HUES64 (cell line): ENCODE measurements around the gene OLAH.

ENCODE experiments used
- H3K27ac ChIP-seq: 2 replicates; pipeline ENCODE4 v1.7.0; 2013; ENCODE audit warnings: low read depth, low read length, inconsistent platforms
- H3K27me3 ChIP-seq: 2 replicates; pipeline ENCODE4 v1.6.1; 2013; ENCODE audit warnings: mild to moderate bottlenecking, low read length; ENCODE audit not compliant: insufficient read depth
- H3K36me3 ChIP-seq: 2 replicates; pipeline ENCODE4 v1.6.1; 2013; ENCODE audit warnings: mild to moderate bottlenecking, low read length; ENCODE audit not compliant: insufficient read depth
- H3K4me1 ChIP-seq: 2 replicates; pipeline ENCODE4 v1.6.1; 2013; ENCODE audit warnings: mild to moderate bottlenecking, low read length, moderate library complexity; ENCODE audit not compliant: insufficient read depth
- H3K4me3 ChIP-seq: 2 replicates; pipeline ENCODE4 v1.5.1; 2013; ENCODE audit warnings: mild to moderate bottlenecking, low read length, moderate library complexity
- H3K9ac ChIP-seq: 2 replicates; pipeline ENCODE4 v1.6.1; 2013; ENCODE audit warnings: mild to moderate bottlenecking, low read depth, low read length
- H3K9me3 ChIP-seq: 2 replicates; pipeline ENCODE4 v1.6.1; 2013; ENCODE audit warnings: low read depth, low read length; ENCODE audit not compliant: insufficient read depth
- WGBS: fragments of 150-250, 120-280 bp; methylation state at CpG from one replicate; pipeline ENCODE4 v1.1.7; 2013; ENCODE audit warnings: missing lambda C conversion rate; 5-methylcytosine and 5-hydroxymethylcytosine counted together

The OLAH gene

DNA sequence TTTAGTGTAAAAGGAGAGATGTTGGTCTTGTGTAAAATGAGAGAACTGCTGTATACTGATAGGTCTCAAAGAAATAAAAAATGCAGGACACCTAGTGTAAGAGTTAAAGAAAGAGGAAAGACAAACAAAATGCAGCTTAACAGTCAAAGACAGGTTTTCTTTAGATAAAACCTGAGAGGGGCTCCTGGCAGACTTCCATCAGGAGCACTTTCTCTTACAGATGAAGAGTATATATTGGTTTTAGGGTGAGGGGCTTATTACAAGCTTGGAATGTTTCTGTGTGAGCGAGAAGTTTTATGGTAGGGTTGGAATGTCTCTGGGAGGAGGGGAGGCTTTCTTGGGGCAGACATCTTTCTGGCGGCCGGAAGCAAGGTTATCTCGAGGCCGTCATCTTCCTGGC lies 28.6 kb downstream of the OLAH start:
- no peak overlapping the region for H3K4me3 ChIP-seq
- WGBS: 95% methylated on average over 5 of the region's 5 CpGs
- no peak overlapping the region for H3K9ac ChIP-seq
- H3K9me3 ChIP-seq: peaks cover 27% of the 10 kb centered on the region
- 0 out of 2 replicates have a peak, but pooled peaks cover 4% of the 10 kb centered on the region for H3K36me3 ChIP-seq
- H3K27me3 ChIP-seq: no peaks in the 10 kb centered on the region
- no peak overlapping the region for H3K27ac ChIP-seq
- no peaks in the 10 kb centered on the region for H3K4me1 ChIP-seq

DNA sequence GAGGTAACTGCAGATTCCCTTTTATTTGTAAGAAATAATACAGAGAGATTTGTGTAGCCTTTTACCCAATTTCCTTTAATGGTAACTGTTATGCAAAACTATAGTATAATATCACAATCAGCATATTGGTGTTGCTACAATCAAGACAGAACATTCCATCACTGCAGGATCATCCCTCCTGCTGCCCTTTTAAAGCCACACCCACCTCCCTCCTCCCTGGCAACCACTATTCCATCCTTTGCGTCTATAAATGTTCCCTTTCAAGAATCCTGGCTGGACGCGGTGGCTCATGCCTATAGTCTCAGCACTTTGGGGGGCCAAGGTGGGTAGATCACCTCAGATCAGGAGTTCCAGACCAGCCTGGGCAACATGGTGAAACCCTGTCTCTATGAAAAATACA lies 31.7 kb downstream of the OLAH start:
- Histone ChIP-seq H3K27me3 (no peaks in the 10 kb centered on the region), H3K9me3 (peaks cover 27% of the 10 kb centered on the region), H3K36me3 (0 out of 2 replicates have a peak, but pooled peaks cover 4% of the 10 kb centered on the region), H3K4me3 (no peak overlapping the region), H3K27ac (no peak overlapping the region), H3K9ac (no peak overlapping the region), H3K4me1 (no peaks in the 10 kb centered on the region)
- 90% methylated on average over 3 of the region's 3 CpGs for WGBS

DNA sequence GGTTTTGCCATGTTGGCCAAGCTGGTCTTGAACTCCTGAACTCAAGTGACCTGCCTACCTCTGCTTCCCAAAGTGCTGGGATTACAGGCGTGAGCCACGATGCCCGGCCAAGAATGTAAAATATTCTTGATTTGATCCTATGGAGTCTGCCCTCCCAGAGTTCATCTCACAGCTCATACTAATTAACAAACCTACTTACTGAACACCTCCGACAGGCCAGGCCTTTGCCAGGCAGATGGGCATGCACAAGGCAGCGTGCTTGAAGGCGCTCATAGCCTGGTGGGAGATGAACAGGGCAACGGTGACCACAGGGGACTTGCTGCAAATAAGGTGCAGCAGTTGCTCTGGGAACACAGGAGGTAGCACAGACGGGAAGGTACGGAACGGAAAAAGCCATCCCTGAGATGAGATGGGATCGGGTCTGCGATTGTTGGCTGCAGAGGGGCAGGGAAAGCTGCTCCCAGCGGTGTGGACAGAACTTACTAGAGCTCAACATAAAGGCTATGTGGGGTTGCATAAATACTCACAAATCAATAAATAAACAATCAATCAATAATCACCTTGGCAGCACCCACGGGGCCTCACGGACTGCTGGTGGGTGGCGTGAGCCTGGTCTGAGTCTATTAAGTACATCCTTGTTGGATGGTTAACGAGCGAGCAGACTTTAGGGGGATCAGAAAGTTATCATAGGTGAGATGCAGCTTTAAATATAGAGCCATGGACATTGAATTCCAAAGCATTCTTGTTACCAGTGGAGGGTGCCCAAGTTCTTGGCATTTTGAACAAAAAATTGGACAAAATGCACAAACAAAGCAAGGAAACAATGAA lies 40.1 kb downstream of the OLAH start:
- Histone ChIP-seq H3K27ac (peak overlapping the region; percentile 69; the same call in 1 of the 2 replicates), H3K27me3 (no peaks in the 10 kb centered on the region), H3K4me1 (peaks cover 6% of the 10 kb centered on the region; the same call in 1 of the 2 replicates), H3K9me3 (no peaks in the 10 kb centered on the region), H3K36me3 (no peaks in the 10 kb centered on the region), H3K4me3 (peak overlapping the region; percentile 38; the same call in 1 of the 2 replicates), H3K9ac (peak overlapping the region; percentile 51)
- 93% methylated on average over 18 of the region's 18 CpGs for WGBS

DNA sequence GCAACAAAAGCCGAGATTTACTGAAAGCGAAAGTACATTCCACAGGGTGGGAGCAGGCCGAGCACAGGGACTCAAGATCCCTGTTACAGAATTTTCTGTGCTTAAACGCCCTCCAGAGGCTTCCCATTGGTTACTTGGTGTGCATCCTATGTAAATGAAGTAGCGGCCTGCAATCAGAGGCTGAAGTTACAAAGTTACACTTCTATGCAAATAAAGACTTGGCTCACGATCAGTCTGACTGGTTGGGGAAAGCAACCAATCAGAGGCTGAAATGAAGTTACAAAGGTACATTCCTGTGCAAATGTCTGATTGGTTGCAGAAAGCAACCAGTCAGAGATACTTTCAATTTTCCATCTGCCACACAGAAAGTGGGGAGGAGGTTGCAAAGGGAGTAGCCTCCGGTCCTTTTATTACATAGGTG lies 40.8 kb downstream of the OLAH start:
- peaks cover 6% of the 10 kb centered on the region; the same call in 1 of the 2 replicates for H3K4me1 ChIP-seq
- no peaks in the 10 kb centered on the region for H3K27me3 ChIP-seq
- peak overlapping the region; percentile 38; the same call in 1 of the 2 replicates for H3K4me3 ChIP-seq
- no peaks in the 10 kb centered on the region for H3K9me3 ChIP-seq
- peak overlapping the region; percentile 51; the same call in 1 of the 2 replicates for H3K9ac ChIP-seq
- H3K27ac ChIP-seq: peak overlapping the region; percentile 69; the same call in 1 of the 2 replicates
- WGBS: 63% methylated on average over 7 of the region's 7 CpGs
- H3K36me3 ChIP-seq: no peaks in the 10 kb centered on the region

DNA sequence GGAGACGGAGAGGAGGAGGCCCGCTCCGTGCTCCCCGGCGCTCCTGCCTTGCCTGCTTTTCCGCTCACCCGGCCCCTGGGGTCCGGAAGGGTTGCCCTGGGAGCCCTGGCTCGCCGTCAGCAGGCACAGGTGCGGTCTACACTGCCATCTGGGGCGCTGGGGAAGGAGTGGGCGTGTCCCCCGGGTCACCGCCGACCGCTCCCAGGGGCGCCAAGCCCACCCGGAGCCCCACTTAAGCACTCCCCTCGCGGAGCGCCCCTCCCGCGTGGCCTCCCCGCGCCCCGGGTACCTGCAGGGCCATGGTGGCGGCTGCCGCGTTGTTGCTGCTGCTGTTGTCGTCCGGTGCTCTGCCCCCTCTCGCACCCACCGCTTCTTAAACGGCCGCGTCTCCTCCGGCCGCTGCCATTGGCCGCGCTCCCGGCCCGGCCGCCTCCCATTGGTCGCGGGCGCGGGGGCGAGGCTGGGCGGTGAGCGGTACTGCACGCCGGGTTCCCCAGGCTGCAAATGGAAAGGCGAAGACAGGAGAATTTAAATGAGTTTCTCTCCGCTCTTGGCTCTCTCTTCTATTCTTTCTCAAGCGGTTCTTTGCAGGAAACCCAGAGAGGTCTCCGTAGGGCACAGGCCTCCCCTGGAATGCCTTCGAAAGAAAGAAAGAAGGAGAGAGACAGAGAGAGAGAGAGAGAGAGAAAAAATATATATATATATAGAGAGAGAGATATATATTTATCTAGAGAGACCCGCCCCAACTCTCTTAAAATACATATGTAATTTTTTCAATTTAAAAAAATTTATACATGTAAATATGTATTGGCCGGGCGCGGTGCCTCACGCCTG lies 44.9 kb downstream of the OLAH start, which contains the start of gene ACBD7:
Gene ACBD7, minus strand, starts transcription at position 349 of the 834 bp plus-strand sequence. Its CDS starts 48 bp downstream, at position 301.
- H3K9me3 ChIP-seq: no peaks in the 10 kb centered on the region
- peaks cover 6% of the 10 kb centered on the region; the same call in 1 of the 2 replicates for H3K4me1 ChIP-seq
- peak within 1 kb of the TSS; percentile 87 for H3K9ac ChIP-seq
- H3K4me3 ChIP-seq: peak within 1 kb of the TSS; percentile 93
- no peaks in the 10 kb centered on the region for H3K27me3 ChIP-seq
- no peaks in the 10 kb centered on the region for H3K36me3 ChIP-seq
- H3K27ac ChIP-seq: peak within 1 kb of the TSS; percentile 30; the same call in 1 of the 2 replicates
- WGBS: 3% methylated on average over 58 of the region's 63 CpGs

DNA sequence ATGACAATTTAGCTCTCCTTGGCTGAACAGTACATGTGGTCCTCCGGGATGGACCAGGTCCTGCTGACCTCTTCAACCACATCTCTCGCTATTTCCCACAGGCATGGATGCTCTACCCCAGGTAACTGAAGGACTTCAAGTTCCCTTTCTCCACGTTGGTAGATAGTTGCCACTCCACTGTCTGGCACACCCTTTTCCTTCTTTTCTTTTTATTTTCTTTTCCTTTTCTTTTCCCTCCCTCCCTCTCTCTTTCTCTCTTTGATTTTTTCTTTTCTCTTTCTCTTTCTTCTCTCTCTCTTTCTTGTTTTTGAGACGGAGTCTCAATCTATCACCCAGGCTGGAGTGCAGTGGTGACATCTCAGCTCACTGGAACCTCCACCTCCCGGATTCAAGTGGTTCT lies 47.7 kb downstream of the OLAH start:
- Histone ChIP-seq H3K4me3 (no peak overlapping the region), H3K4me1 (no peaks in the 10 kb centered on the region), H3K27ac (no peak overlapping the region), H3K27me3 (no peaks in the 10 kb centered on the region), H3K9me3 (no peaks in the 10 kb centered on the region), H3K9ac (no peak overlapping the region), H3K36me3 (no peaks in the 10 kb centered on the region)
- WGBS: 85% methylated on average over 5 of the region's 5 CpGs

DNA sequence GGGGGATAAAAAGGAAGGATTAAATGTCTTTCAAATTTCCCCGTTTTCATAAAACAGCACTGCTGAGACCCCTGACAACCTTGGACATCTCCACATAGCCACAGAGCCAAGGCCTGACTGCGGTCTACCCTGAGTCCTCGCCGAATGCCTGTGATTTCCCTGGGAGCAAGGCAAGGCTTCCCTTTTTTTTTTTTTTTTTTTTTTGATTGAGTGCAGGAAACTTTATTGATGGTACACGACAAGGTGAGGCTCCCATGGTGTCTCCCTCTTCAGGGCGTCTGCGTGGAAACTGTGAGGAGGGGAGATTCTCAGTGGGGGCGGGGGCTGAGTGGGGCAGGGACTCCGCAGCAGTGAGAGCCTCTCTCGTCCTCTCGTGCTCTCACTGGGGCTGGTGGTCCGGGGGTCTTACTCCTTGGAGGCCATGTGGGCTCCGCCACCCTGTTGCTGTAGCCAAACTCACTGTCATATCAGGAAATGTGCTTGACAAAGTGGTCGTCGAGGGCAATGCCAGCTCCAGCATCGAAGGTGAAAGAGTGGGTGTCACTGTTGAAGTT lies 49.2 kb downstream of the OLAH start:
- Histone ChIP-seq H3K9ac (no peak overlapping the region), H3K27ac (no peak overlapping the region), H3K9me3 (no peaks in the 10 kb centered on the region), H3K27me3 (no peaks in the 10 kb centered on the region), H3K4me3 (no peak overlapping the region), H3K4me1 (no peaks in the 10 kb centered on the region), H3K36me3 (no peaks in the 10 kb centered on the region)
- WGBS: 89% methylated on average over 16 of the region's 16 CpGs

DNA sequence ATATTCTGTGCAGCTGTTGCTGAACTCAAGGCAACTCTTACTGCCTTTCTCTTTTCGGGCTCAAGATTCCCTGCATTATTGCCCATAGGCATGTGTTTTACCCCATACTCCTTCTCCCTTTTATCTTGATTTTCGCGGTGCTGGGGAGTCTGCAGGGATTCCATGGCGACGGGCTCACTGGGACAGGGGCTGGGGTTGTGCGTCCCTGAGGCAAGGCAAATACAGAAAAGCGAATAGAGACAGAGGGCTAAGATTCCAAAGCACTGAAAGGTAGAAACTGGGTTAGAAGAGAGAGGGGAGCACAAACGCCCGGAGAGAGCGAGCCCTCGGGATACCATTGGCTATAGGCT lies 52.9 kb downstream of the OLAH start:
- Histone ChIP-seq H3K9me3 (no peaks in the 10 kb centered on the region), H3K36me3 (peaks cover 14% of the 10 kb centered on the region), H3K27ac (no peak overlapping the region), H3K9ac (peak overlapping the region; percentile 95), H3K4me3 (peak overlapping the region; percentile 87), H3K27me3 (no peaks in the 10 kb centered on the region), H3K4me1 (0 out of 2 replicates have a peak, but pooled peaks cover 4% of the 10 kb centered on the region)
- WGBS: 1% methylated on average over 11 of the region's 11 CpGs

DNA sequence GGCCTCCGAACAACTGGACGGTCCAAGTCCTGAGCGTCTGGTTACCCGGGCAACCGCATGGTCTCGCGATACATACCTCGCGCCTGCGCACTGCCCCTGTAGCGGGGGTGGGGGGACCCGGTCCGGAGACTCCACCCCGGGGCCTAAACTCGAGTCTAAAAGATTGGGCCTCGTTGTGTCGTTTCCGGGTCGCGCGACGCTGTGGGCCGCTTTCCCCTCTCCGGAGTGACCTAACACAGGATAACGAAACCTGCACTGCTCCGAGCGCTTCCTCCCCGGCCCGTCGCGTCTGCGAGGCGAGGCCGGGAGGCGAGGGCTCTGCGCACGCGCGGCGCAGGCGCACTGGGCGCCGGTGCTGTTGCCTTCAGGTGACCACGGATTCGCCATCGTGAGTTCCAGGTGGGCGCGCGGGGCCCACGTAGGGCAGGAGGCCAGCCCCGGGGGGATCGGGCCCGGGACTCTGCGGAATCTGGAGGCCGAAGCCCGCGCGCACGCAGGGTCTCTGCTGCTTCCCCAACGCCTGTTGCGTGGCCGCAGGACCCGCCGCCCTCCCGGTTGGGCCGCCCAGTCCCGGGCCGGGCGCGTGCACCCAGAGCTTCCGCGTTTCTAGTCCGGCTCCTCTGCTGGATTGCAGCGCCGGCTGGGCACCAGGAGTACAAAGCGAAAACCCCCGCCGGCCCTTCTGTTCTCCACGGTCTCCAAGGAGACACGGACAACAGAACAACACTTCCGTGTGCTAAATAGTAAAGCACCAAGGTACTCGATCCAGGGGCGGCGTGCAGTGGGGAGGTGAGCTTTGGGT lies 53.5 kb downstream of the OLAH start, which contains the start of gene RPP38:
Gene RPP38, plus strand, starts transcription at position 345 of the 802 bp plus-strand sequence. CDS start 5,960 bp downstream, outside the sequence.
- H3K4me3 ChIP-seq: peak within 1 kb of the TSS; percentile 87
- H3K27me3 ChIP-seq: no peaks in the 10 kb centered on the region
- H3K4me1 ChIP-seq: 0 out of 2 replicates have a peak, but pooled peaks cover 4% of the 10 kb centered on the region
- WGBS: under 1% methylated on average over 84 of the region's 84 CpGs
- peak within 1 kb of the TSS; percentile 95 for H3K9ac ChIP-seq
- peaks cover 19% of the 10 kb centered on the region for H3K36me3 ChIP-seq
- no peaks in the 10 kb centered on the region for H3K9me3 ChIP-seq
- peak within 1 kb of the TSS; percentile 99 for H3K27ac ChIP-seq

DNA sequence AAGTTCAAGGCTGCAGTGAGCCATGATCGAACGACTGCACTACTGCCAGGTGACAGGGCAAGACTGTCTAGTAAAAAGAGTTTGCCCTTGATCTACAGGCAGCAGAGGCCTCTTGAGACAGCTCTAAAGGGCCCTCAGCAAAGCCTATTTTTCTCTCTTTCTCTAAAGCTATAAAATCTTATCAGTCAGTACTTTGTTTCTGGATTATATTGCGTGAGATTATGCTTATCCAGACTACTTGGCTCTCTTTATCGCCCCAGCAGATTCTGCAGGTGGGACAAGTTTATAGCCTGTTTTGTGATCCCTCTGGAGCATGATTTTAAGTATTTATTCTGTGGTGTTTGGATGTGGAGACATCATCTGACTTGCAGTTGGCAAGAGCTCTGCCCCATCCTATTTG lies 56.1 kb downstream of the OLAH start:
- Histone ChIP-seq H3K4me1 (0 out of 2 replicates have a peak, but pooled peaks cover 4% of the 10 kb centered on the region), H3K4me3 (no peak overlapping the region), H3K27ac (no peak overlapping the region), H3K9ac (no peak overlapping the region), H3K36me3 (peaks cover 44% of the 10 kb centered on the region), H3K9me3 (no peaks in the 10 kb centered on the region), H3K27me3 (no peaks in the 10 kb centered on the region)
- WGBS: 93% methylated on average over 4 of the region's 4 CpGs
